ENCODE data around the gene TEX261. TPM values are rescaled to one million over a fixed set of nuclear protein-coding genes. Genes with fewer than 3 reads are reported as not detected.

TEX261 gene
- total and polyA plus RNA-seq, 2 donors from 2014 or later = 35.9 to 56.1 TPM

DNA sequence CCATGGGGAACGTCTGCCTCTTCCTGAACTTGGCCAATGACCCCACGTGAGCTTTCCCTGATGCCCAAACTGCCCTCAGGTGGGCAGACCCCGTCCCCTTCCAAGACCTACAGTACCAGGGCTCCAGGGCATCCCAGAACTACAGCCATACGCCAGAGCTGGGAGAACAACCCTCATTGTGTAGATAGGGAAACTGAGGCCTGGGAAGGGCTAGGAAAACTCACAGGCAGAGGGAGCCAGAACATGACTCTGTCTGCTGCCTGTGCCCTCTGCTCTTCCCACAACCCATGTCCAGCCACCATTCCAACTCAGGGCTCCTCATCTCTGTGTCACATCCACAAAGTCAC, 33.1 kb downstream of the TEX261 start:
- intact Hi-C loops (cut with DNase I) = no loop called here
- Histone ChIP-seq H3K9me3 (ENCODE audit: control insufficient read depth in 2 of 3, insufficient read depth in 1 of 3, low read length in 3 of 3) (no peaks in the 10 kb centered on the region), H3K4me3 (ENCODE audit: low read length in 3 of 3) (no peak overlapping the region), H3K27me3 (ENCODE audit: control insufficient read depth, insufficient read depth, low read length) (peaks cover 8% of the 10 kb centered on the region), H3K9ac (ENCODE audit: low read length in 3 of 3) (no peak overlapping the region), H3K27ac (ENCODE audit: low read depth in 2 of 2, low read length in 2 of 2) (no peak overlapping the region), H3K4me1 (ENCODE audit: control insufficient read depth in 2 of 3, insufficient read depth in 2 of 3, low read depth in 1 of 3, low read length in 3 of 3) (no peaks in the 10 kb centered on the region), H3K36me3 (ENCODE audit: control insufficient read depth in 2 of 3, insufficient read depth in 3 of 3, low read length in 3 of 3) (peaks cover 0 to 5% (median 2%) of the 10 kb centered on the region in 3 donors)
- no peak for TF ChIP-seq CTCF (IDR thresholded peaks at IDR 0.05; ENCODE audit: borderline replicate concordance, extremely low read depth, insufficient read depth)
- no peak for DNase-seq
- FAIRE-seq = no peak

- no peak for TF ChIP-seq CTCF (IDR thresholded peaks at IDR 0.05; ENCODE audit: borderline replicate concordance, extremely low read depth, insufficient read depth)
- no peak overlapping the region for H3K4me3 ChIP-seq (ENCODE audit: low read length in 3 of 3)
- no peaks in the 10 kb centered on the region for H3K4me1 ChIP-seq (ENCODE audit: control insufficient read depth in 2 of 3, insufficient read depth in 2 of 3, low read depth in 1 of 3, low read length in 3 of 3)
- peaks cover 8% of the 10 kb centered on the region for H3K27me3 ChIP-seq (ENCODE audit: control insufficient read depth, insufficient read depth, low read length)
- no peak overlapping the region for H3K9ac ChIP-seq (ENCODE audit: low read length in 3 of 3)
- no peak overlapping the region for H3K27ac ChIP-seq (ENCODE audit: low read depth in 2 of 2, low read length in 2 of 2)
- intact Hi-C loops (cut with DNase I) = no loop called here
- no peaks in the 10 kb centered on the region for H3K9me3 ChIP-seq (ENCODE audit: control insufficient read depth in 2 of 3, insufficient read depth in 1 of 3, low read length in 3 of 3)
- peaks cover 0 to 5% (median 2%) of the 10 kb centered on the region in 3 donors for H3K36me3 ChIP-seq (ENCODE audit: control insufficient read depth in 2 of 3, insufficient read depth in 3 of 3, low read length in 3 of 3)
- FAIRE-seq = no peak
- no peak for DNase-seq
These were observed 33.6 kb downstream of the TEX261 start for GRCh38 chr2:70960833-70961647.

GRCh38 chr2:70959851-70960832, 34.5 kb downstream of the TEX261 start:
- no peak overlapping the region for H3K9ac ChIP-seq (ENCODE audit: low read length in 3 of 3)
- TF ChIP-seq CTCF (IDR thresholded peaks at IDR 0.05; ENCODE audit: borderline replicate concordance, extremely low read depth, insufficient read depth) = no peak
- no peaks in the 10 kb centered on the region for H3K9me3 ChIP-seq (ENCODE audit: control insufficient read depth in 2 of 3, insufficient read depth in 1 of 3, low read length in 3 of 3)
- FAIRE-seq (no peak), DNase-seq (no peak)
- peaks cover 10% of the 10 kb centered on the region for H3K27me3 ChIP-seq (ENCODE audit: control insufficient read depth, insufficient read depth, low read length)
- no peaks in the 10 kb centered on the region for H3K4me1 ChIP-seq (ENCODE audit: control insufficient read depth in 2 of 3, insufficient read depth in 2 of 3, low read depth in 1 of 3, low read length in 3 of 3)
- peaks cover 0 to 5% (median 2%) of the 10 kb centered on the region in 3 donors for H3K36me3 ChIP-seq (ENCODE audit: control insufficient read depth in 2 of 3, insufficient read depth in 3 of 3, low read length in 3 of 3)
- H3K27ac ChIP-seq (ENCODE audit: low read depth in 2 of 2, low read length in 2 of 2) = no peak overlapping the region
- H3K4me3 ChIP-seq (ENCODE audit: low read length in 3 of 3) = no peak overlapping the region
- intact Hi-C loops (cut with DNase I) = no loop called here

Measured in kidney (tissue), 14 donors.